ENCODE measurements around the gene EPSTI1.

DNA sequence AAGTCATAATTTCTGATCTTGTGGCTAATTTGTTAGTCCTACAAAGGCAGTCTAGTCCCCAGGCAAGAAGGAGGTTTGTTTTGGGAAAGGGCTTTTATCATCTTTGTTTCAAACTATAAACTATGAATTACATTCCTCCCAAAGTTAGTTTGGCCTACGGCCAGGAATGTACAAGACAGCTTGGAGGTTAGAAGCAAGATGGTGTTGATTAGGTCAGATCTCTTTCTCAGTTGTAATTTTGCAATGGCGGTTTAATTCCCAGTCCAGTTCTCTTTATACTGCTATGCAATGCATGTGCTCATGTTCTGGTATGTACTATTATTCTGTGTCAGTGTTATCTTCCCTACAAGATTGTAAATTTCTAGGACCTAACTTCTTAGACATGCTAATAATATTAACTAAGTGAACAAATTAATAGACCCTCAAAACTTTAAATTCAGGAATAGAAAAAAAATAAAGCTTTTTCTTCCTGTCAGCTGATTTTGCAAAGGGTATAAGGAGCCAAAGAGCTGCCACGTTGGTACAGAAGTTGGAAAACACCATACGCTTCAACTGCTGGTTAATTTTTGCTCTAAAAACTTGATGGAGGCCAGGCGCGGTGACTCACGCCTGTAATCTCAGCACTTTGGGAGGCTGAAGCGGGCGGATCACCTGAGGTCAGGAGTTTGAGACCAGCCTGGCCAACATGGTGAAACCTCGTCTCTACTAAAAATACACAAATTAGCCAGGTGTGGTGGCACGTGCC, 30.1 kb upstream of the EPSTI1 start:
- TF ChIP-seq CREB5 (CRISPR knock-in tag; IDR thresholded peaks at IDR 0.05; ENCODE audit: low read depth) (no peak), ESRRG (CRISPR knock-in tag; IDR thresholded peaks at IDR 0.05) (no peak), PATZ1 (CRISPR knock-in tag; IDR thresholded peaks at IDR 0.05; ENCODE audit: borderline replicate concordance) (no peak), ARNTL (CRISPR knock-in tag; IDR thresholded peaks at IDR 0.05; ENCODE audit: borderline replicate concordance, low read depth) (no peak), PPARA (CRISPR knock-in tag; IDR thresholded peaks at IDR 0.05; ENCODE audit: borderline replicate concordance) (no peak), RARB (CRISPR knock-in tag; IDR thresholded peaks at IDR 0.05) (no peak), ZFP3 (CRISPR knock-in tag; IDR thresholded peaks at IDR 0.05) (no peak), BACH2 (CRISPR knock-in tag; IDR thresholded peaks at IDR 0.05; ENCODE audit: borderline replicate concordance) (no peak), ZFP30 (CRISPR knock-in tag; IDR thresholded peaks at IDR 0.05) (no peak), ISL1 (CRISPR knock-in tag; IDR thresholded peaks at IDR 0.05) (peak; percentile 12; the same call in 1 of the 2 replicates), TCF4 (CRISPR knock-in tag; IDR thresholded peaks at IDR 0.05; ENCODE audit: borderline replicate concordance) (no peak), ZNF565 (CRISPR knock-in tag; conservative IDR thresholded peaks at IDR 0.05; ENCODE audit: low read depth) (no peak), GLIS3 (CRISPR knock-in tag; IDR thresholded peaks at IDR 0.05) (no peak)
- TF ChIP-seq, protein P1, sequence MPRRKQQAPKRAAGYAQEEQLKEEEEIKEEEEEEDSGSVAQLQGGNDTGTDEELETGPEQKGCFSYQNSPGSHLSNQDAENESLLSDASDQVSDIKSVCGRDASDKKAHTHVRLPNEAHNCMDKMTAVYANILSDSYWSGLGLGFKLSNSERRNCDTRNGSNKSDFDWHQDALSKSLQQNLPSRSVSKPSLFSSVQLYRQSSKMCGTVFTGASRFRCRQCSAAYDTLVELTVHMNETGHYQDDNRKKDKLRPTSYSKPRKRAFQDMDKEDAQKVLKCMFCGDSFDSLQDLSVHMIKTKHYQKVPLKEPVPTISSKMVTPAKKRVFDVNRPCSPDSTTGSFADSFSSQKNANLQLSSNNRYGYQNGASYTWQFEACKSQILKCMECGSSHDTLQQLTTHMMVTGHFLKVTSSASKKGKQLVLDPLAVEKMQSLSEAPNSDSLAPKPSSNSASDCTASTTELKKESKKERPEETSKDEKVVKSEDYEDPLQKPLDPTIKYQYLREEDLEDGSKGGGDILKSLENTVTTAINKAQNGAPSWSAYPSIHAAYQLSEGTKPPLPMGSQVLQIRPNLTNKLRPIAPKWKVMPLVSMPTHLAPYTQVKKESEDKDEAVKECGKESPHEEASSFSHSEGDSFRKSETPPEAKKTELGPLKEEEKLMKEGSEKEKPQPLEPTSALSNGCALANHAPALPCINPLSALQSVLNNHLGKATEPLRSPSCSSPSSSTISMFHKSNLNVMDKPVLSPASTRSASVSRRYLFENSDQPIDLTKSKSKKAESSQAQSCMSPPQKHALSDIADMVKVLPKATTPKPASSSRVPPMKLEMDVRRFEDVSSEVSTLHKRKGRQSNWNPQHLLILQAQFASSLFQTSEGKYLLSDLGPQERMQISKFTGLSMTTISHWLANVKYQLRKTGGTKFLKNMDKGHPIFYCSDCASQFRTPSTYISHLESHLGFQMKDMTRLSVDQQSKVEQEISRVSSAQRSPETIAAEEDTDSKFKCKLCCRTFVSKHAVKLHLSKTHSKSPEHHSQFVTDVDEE (CRISPR knock-in tag; IDR thresholded peaks at IDR 0.05), result no peak

Data from SK-N-SH treated with all-trans-retinoic acid at 6 μM for 48 hours (cell line).